ENCODE data around the gene RNF115.
"Not testable (repeated sequence)": the region's sequence is repeated elsewhere in the genome, so short reads cannot be mapped to it uniquely, and the experiment has no call there.

RNF115 gene

DNA sequence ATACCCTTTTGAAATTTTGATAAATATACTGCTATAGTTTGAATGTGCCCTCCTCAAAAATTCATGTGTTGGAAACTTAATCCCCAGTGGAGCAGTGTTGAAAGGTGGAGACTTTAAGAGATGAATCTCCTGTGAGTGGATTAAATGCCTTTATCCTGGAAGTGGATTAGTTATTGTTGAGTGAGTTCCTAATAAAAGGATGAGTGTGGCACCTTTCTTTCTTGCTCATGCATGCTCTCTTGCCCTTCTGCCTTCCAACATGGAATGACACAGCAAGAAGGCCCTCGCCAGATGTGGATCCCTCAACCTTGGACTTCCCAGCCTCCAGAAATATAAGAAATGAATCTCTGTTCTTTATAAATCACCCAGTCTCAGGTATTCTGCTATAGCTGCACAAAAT, 52.8 kb downstream of the RNF115 start:
- no peak for DNase-seq

DNA sequence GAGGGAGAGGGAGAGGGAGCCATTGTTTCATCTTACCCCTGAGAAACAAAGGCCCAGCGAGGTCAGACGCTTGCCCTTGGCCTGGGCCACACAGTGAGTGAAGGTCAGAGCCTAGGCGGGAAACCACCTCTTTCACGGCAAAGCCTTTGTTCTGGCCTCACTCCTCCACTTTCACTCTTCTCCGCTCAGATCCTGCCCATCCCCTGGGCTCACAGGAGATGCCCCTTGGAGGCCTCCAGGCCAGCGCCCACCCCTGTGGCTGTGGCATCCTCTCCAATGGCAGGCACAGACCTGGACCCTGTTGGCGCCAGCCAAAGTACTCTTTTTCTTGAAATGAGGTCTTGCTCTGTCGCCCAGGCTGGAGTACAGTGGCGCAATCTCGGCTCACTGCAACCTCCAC, 55.9 kb downstream of the RNF115 start:
- DNase-seq = not testable (repeated sequence)

DNA sequence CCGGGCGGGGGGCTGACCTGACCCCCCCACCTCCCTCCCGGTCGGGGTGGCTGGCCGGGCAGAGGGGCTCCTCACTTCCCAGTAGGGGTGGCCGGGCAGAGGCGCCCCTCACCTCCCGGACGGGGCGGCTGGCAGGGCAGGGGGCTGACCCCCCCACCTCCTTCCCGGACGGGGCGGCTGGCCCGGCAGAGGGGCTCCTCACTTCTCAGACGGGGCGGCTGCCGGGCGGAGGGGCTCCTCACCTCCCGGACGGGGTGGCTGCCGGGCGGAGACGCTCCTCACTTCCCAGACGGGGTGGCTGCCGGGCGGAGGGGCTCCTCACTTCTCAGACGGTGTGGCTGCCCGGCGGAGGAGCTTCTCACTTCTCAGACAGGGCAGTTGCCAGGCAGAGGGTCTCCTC, 57.0 kb downstream of the RNF115 start:
- DNase-seq = not testable (repeated sequence)

DNA sequence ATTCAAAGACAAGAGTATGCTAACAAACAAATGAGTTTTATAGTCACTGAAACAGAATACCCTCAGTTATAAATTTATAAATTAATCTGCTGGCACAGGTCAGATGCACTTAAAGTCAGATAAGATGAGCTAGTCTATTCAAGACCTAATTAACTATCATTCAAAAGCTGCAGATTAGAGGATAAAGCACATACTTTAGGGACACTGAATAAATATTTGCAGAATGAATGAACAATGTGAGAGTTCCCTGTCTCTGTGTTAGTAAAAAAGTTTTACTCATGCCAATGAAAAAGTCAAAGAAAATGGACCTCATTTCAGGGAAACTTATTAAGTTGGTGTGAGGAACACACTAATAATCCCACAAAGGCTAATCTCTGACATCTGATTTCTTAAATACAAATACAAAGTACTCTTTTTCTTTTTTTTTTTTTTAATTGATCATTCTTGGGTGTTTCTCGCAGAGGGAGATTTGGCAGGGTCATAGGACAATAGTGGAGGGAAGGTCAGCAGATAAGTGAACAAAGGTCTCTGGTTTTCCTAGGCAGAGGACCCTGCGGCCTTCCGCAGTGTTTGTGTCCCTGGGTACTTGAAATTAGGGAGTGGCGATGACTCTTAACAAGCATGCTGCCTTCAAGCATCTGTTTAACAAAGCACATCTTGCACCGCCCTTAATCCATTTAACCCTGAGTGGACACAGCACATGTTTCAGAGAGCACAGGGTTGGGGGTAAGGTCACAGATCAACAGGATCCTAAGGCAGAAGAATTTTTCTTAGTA, 58.1 kb downstream of the RNF115 start:
- not testable (repeated sequence) for DNase-seq

DNA sequence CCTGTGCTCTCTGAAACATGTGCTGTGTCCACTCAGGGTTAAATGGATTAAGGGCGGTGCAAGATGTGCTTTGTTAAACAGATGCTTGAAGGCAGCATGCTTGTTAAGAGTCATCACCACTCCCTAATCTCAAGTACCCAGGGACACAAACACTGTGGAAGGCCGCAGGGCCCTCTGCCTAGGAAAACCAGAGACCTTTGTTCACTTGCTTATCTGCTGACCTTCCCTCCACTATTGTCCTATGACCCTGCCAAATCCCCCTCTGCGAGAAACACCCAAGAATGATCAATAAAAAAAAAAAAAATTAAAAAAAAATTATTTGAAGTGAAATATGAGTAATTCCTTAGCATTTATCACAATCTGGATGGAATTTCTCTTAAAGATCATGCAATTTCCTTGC, 58.8 kb downstream of the RNF115 start:
- DNase-seq = not testable (repeated sequence)

DNA sequence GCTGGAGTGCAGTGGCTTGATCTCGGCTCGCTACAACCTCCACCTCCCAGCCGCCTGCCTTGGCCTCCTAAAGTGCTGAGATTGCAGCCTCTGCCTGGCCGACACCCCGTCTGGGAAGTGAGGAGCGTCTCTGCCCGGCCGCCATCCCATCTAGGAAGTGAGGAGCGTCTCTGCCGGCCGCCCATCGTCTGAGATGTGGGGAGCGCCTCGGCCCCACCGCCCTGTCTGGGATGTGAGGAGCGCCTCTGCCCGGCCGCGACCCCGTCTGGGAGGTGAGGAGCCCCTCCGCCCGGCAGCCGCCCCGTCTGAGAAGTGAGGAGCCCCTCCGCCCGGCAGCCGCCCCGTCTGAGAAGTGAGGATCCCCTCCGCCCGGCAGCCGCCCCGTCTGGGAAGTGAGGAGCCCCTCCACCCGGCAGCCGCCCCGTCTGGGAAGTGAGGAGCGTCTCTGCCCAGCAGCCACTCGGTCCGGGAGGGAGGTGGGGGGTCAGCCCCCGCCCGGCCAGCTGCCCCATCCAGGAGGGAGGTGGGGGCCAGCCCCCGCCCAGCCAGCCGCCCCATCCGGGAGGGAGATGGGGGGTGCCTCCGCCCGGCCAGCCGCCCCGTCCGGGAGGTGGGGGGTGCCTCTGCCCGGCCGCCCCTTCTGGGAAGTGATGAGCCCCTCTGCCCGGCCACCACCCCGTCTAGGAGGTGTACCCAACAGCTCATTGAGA, 59.5 kb downstream of the RNF115 start:
- DNase-seq = not testable (repeated sequence)

DNA sequence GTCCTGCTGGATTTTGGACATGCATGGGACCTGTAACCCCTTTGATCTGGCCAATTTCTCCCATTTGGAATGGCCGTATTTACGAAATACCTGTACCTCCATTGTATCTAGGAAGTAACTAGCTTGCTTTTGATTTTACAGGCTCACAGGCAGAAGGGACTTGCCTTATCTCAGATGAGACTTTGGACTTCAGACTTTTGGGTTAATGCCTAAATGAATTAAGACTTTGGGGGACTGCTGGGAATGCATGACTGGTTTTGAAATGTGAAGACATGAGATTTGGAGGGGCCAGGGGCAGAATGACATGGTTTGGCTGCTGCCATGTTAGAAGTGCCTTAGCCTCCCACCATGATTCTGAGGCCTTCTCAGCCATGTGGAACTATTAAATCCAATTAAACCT, 61.9 kb downstream of the RNF115 start:
- DNase-seq = not testable (repeated sequence)

DNA sequence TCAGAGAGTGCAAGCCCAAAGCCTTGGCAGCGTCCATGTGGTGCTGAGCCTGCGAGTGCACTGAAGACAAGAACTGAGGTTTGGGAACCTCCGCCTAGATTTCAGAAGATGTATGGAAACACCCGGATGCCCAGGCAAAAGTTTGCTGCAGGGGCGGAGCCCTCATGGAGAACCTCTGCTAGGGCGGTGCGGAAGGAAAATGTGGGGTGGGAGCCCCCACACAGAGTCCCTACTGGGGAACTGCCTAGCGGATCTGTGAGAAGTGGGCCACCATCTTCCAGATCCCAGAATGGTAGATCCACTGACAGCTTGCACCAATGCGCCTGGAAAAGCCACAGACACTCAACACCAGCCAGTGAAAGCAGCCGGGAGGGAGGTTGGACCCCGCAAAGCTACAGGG, 62.4 kb downstream of the RNF115 start:
- DNase-seq = not testable (repeated sequence)

DNA sequence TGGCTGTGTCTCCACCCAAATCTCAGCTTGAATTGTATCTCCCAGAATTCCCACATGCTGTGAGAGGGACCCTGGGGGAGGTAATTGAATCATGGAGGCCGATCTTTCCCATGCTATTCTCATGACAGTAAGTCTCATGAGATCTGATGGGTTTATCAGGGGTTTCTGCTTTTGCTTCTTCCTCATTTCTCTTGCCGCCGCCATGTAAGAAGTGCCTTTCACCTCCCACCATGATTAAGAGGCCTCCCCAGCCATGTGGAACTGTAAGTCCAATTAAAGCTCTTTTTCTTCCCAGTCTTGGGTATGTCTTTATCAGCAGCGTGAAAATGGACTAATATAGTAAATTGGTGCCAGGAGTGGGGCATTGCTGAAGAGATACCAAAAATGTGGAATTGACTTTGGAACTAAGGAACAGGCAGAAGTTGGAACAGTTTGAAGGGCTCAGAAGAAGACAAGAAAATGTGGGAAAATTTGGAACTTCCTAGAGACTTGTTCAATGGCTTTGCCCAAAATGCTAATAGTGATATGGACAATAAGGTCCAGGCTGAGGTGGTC, 63.4 kb downstream of the RNF115 start:
- DNase-seq = not testable (repeated sequence)

DNA sequence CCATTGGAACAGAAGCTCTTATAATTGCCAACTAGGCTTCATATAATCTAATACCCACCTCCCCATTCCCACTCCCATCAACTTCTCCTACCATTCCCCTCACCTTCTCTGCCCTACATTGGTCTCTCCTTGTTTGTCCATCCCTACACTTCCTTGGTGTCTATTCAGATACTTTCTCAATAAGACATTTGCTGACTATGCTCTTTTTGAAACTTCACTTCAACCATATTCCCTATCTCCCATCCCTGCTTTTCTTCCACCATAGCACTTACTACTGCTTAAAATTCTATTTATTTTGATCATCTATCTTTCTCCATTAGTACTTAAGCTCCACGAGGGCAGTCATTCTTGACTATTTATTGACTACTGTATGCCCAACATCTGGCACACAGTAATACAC, 64.2 kb downstream of the RNF115 start:
- DNase-seq = no peak

DNA sequence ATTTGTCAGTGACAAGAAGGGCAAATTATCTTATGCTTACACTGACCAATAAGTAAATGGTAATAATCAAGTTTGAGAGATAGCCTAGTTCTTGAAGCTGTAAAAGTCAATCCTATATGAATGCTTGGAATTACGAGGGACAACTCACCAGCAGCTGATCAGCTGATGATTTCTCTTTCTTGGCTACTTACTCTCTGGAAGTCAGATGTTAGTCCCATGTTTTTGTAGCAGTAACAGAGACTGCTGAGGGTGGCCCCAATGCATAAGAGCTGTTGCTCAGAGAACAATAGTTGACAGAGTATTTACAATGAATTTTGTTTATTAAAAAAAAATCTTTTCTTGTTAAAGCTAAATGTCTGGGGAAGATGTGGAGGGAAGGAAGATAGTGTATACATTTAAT, 65.3 kb downstream of the RNF115 start:
- DNase-seq = no peak

DNA sequence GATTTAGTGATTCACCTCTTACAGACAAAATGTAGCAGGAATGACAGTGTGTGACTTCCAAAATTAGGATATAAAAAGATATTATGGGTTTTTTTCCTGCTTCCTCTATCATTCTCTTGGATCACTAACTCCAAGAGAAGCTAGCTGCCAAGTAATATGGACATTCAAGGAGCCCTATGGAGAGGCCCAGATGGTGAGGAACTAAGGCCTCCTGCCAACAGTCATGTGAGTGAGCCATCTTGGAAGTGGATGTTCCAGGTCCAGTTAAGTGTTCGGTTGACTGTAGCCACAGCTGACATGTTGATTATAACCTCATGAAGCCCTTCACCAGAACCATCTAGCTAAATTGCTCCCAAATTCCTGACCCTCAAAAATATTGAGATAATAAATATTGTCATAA, 65.8 kb downstream of the RNF115 start:
- DNase-seq = no peak

DNA sequence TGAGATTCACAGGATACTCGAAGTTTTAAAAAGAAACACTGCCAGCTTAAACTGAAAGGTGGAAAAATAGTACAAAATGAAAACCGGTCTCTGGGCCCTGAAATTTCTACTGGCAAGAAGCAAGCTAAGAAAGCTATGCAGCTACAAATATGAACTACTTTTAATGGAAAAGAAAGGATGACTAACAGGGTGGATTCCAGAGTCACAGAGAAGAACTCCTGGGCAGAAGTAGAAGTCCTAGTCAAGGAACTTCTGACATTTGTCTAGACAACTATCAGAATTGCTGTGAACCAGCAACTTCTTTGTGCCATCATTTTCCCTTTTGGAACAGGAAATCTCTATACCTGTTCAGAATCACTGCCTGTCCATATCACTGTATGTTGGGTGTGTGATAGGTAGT, 66.5 kb downstream of the RNF115 start:
- DNase-seq = no peak

DNA sequence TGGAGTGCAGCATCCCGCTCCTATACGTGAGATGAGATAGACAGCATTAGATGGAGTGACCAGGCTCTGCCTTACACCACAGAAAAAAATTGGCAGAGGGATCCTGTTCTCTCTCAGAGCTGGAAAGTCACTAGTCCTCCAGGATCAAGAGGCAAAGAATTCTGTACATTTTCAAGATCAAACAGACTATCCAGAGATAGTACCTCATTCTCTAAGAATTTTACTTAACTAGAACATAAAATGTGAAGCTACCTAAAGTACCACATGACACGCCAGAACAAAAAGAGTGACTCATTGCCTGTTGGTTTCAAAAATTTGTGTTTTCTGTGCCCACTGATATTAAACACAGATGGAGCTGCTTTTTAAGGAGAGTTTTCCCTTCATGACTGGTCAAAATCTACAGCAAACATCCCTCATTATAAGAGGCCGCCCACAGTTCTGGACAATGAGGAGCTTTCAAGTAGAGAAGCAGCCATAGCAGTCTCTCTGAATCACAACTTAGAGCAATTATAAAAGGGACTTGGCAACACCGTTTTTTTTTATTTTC, 72.3 kb downstream of the RNF115 start:
- no peak for DNase-seq

DNA sequence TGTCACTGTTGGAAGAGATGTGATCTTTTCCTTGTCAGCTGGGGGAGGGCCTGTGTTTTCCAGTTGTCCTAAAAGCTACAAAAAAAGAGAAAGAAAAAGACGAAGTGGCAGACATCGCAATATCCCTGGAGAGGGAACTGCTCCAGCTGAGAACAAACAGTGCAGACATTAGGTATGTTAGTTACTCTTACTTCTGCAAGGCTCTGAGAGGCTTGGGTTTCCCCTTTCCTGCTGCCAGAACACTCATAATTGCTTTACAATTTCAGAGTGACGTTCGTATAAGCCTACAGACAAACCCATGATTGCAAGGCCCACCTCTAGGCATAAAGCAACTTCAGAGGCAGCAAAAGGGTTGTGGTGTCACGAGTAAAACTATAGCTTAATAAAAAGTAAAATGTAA, 73.5 kb downstream of the RNF115 start:
- no peak for DNase-seq

DNA sequence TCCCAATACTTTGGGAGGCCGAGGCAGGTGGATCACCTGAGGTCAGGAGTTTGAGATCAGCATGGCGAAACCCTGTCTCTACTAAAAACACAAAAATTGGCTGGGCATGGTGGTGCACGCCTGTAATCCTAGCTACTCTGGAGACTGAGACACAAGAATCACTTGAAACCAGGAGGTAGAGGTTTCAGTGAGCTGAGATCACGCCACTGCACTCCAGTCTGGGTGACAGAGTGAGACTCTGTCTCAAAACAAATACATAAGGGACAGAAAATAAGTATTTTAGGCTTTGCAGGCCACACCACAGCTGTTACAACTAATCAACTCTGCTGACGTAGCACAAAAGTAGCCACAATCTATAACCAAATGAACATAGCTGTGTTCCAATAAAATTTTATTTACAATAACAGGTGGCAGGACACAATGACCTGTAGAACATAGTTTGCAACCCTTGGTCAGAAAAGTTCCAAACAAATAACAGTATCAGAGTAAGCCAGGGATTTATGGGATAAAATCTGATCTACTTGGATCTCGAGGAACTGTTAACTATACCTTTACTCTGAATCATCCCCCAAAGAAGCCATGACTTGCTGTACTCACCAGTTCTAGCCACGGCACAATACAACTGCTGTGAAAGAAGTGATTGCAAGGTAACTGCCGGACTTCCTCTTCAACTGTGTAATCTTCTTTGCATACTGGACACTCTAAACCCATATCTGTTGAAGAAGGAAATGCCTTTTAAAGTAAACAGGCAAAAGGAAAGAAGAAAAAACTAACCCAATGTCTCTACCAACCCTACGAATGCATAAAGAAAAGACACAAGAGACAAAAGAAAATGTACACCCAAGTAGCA, 76.3 kb downstream of the RNF115 start:
- DNase-seq = no peak

DNA sequence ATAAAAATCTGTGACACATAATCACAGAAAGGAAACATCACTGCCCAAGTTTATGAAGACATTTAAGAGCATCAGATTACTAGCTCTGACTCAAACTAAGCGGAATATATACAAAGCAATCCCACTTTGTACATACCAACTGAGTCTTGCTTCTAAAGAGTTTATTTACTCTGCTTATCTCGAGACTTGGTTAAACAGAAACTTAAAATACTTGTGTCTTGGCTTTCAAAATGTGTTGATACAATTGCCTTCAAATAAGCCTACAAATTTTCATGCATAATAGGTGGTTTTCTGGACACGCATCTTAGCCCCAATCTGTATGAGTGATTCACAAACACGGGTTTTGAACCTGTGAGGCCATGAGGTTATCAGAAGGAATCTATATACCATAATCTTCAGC, 83.6 kb downstream of the RNF115 start:
- DNase-seq = no peak

DNA sequence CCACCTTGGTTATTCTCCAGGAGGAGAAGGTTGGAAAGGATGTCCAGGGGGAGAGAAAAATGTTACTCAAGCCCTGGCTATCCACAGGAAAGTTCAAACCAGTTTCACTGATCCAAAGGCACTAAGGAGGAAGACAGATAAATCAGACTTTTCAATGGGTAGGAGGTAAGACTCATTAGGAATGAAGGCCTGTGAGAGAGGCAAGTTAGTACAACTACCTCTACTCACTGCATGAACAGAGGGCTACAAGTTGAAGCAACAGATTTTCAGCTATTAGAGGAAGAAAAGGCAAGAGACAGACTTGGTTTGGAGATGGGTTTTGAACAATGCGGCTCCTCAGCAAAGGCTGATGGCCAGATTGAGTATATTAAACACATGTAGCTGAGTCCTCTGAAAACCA, 87.7 kb downstream of the RNF115 start:
- no peak for DNase-seq

DNA sequence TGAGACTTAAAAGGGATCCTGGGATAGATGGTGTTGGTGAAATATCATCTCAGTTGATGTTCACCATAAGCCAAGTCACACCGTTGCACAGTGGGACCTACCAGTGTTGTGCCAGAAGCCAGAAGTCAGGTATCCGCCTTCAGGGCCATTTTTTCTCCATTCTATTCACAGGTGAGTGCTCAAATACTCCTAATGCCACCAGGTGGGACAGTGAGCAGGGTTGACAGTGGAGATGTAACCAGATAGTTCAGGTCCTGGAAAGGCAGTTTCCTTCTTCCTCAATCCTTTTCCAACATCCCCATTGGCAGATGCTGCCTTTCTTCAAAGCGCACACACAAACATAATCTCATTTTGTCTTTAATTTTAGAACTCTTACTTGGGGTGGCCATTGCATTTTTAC, 93.0 kb downstream of the RNF115 start:
- DNase-seq = no peak

DNA sequence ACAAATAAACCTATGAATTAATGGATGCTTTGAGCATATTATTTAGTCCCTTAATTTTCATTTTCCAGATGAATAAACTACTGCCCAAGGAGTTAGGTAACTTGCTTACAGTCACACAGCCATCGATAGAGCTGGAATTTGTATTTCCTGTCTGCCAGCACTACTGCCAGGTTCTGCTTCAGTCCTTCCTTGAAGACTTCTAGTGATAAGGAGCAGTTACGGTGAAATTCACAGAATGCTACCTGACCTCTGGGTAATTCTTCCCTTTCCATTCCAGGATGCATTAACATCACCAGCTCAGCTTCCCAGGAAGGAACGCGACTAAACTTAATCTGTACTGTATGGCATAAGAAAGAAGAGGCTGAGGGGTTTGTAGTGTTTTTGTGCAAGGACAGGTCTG, 93.4 kb downstream of the RNF115 start:
- DNase-seq = no peak

DNA sequence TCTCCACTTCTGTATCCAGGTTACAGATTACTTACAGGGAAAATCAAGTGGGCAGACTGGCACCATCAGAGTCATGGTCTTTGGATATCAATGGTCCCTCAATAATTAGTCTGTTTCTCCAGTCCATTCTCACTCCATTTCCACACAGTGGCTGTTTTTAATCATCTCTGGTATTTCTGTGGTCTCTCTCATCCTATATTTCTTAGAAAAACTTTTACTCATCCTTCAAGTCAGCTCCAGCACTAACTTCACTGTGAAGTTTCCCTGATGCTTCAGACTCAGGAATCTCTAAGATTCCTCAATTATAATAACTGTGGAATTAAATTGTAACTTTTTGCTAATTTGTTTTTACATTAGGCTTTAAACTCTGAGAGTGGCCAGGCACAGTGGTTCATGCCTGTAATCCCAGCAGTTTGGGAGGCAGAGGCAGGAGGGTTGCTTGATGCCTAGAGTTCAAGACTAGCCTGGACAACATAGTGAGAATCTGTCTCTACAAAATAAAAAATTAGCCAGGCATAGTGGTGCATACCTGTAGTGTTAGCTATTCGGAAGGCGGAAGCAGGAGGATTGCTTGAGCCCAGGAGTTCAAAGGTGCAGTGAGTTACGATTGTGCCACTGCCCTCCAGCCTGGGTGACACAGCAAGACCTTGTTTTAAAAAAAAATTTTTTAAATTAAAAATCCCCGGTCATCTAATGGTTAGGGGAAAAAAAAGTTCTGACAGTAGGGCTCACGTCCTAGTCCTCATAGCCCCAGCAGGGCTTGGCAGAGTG, 94.0 kb downstream of the RNF115 start:
- no peak for DNase-seq

DNA sequence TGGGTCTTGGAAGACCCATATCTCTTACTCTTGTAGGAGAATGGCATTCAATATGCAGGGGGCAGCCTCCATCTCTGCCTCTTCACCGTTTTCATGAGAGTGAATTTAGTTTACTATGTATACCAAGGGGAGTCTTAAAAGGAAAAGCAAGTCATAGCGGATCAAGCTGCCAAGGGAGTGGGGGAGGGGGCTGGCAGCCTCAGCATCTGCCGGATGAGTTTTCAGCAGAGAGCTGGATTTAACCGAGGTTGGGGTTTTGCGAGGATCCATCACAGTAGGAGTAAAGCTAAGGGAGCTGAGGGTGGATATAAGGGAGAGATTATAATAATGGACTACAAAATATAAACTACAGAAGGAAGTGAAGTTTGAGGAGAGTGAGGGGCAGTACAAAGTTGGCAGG, 94.7 kb downstream of the RNF115 start:
- no peak for DNase-seq

Measured in GDM1 (cell line).